ENCODE results near the gene MYCT1. TPM values are rescaled to one million over a fixed set of nuclear protein-coding genes. Genes with fewer than 3 reads are reported as not detected.

MYCT1 gene
- total and polyA plus RNA-seq, 2 of the 8 experiments (the other 6 are each of a cell fraction or from before 2014, with no cell fraction given), result 0.39 to 3.3 TPM

GRCh38 chr6:152727507-152727906, 29.8 kb downstream of the MYCT1 start:
- Histone ChIP-seq H3K23ac (ENCODE audit: insufficient read length) (no peak overlapping the region), H4K8ac (ENCODE audit: extremely low read depth, insufficient read depth, low read length) (no peak overlapping the region), H3K14ac (ENCODE audit: insufficient read length) (no peak overlapping the region), H3K36me3 (ENCODE audit: control insufficient read depth in 2 of 4, insufficient read depth in 4 of 4, low read length in 3 of 4) (no peaks in the 10 kb centered on the region), H2BK120ac (replicated peaks; ENCODE audit: low read depth, low read length) (peak overlapping the region; percentile 43), H2BK5ac (ENCODE audit: low read depth, low read length) (no peak overlapping the region), H3K27me3 (replicated peaks in 1 of 4; ENCODE audit: control insufficient read depth in 3 of 4, extremely low read depth in 1 of 4, insufficient read depth in 3 of 4, low read length in 3 of 4) (no peaks in the 10 kb centered on the region), H3K79me1 (ENCODE audit: low read depth, low read length) (no peaks in the 10 kb centered on the region), H3K27ac (ENCODE audit: low read depth, low read length) (no peak overlapping the region), H4K91ac (replicated peaks; ENCODE audit: insufficient read length, low read length) (no peak overlapping the region), H3K4me2 (ENCODE audit: insufficient read depth in 1 of 2, low read depth in 2 of 2, low read length in 2 of 2) (no peak overlapping the region), H3K56ac (replicated peaks; ENCODE audit: insufficient read length, low read depth, low read length) (no peak overlapping the region), H3K18ac (ENCODE audit: extremely low read depth, low read length) (no peak overlapping the region), H3K9ac (replicated peaks in 1 of 4; ENCODE audit: extremely low read depth in 1 of 4, low read depth in 3 of 4, low read length in 3 of 4) (no peak overlapping the region), H4K5ac (ENCODE audit: insufficient read length, low read depth, low read length) (no peak overlapping the region), H2AK5ac (ENCODE audit: low read depth, low read length) (no peak overlapping the region), H3K4ac (replicated peaks; ENCODE audit: insufficient read length, low read depth, low read length) (no peak overlapping the region), H2BK15ac (ENCODE audit: low read length) (no peak overlapping the region), H3K23me2 (ENCODE audit: low read depth, low read length) (no peaks in the 10 kb centered on the region), H2BK12ac (ENCODE audit: low read depth, low read length) (no peak overlapping the region), H3K79me2 (ENCODE audit: control insufficient read depth in 1 of 2, insufficient read depth in 2 of 2, low read length in 2 of 2) (no peaks in the 10 kb centered on the region), H4K20me1 (replicated peaks in 1 of 2; ENCODE audit: control insufficient read depth in 1 of 2, insufficient read depth in 2 of 2, low read length in 2 of 2) (no peaks in the 10 kb centered on the region), H2BK20ac (ENCODE audit: low read length) (no peak overlapping the region), H2AFZ (ENCODE audit: low read length) (peak overlapping the region; percentile 58; the same call in 1 of the 2 replicates), H3K9me3 (ENCODE audit: insufficient read depth in 2 of 2, low read depth in 1 of 2, low read length in 1 of 2) (peaks cover 0 to under 1% of the 10 kb centered on the region in 2 experiments; a peak in 1 of 4 replicates), H3K4me3 (ENCODE audit: extremely low read depth in 1 of 4, insufficient read depth in 2 of 4, low read depth in 3 of 4, low read length in 4 of 4) (no peak overlapping the region), H3K4me1 (replicated peaks in 1 of 4; ENCODE audit: control insufficient read depth in 3 of 4, insufficient read depth in 4 of 4, low read length in 3 of 4) (no peaks in the 10 kb centered on the region)
- TF ChIP-seq RAD21 (IDR thresholded peaks at IDR 0.05 in 1 of 2, conservative IDR thresholded peaks at IDR 0.05 in 1 of 2; ENCODE audit: low read depth in 2 of 2, low read length in 2 of 2) (peak; percentile 50 to 57), KDM1A (IDR thresholded peaks at IDR 0.05; ENCODE audit: borderline replicate concordance, low read length) (no peak), CREB1 (IDR thresholded peaks at IDR 0.05) (no peak), YY1 (IDR thresholded peaks at IDR 0.05; ENCODE audit: low read depth, low read length) (peak; percentile 43; the same call in 1 of the 2 replicates)
- TF ChIP-seq, protein P1, sequence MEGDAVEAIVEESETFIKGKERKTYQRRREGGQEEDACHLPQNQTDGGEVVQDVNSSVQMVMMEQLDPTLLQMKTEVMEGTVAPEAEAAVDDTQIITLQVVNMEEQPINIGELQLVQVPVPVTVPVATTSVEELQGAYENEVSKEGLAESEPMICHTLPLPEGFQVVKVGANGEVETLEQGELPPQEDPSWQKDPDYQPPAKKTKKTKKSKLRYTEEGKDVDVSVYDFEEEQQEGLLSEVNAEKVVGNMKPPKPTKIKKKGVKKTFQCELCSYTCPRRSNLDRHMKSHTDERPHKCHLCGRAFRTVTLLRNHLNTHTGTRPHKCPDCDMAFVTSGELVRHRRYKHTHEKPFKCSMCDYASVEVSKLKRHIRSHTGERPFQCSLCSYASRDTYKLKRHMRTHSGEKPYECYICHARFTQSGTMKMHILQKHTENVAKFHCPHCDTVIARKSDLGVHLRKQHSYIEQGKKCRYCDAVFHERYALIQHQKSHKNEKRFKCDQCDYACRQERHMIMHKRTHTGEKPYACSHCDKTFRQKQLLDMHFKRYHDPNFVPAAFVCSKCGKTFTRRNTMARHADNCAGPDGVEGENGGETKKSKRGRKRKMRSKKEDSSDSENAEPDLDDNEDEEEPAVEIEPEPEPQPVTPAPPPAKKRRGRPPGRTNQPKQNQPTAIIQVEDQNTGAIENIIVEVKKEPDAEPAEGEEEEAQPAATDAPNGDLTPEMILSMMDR (IDR thresholded peaks at IDR 0.05; ENCODE audit: control extremely low read depth in 1 of 3, insufficient read depth in 1 of 3, low read depth in 1 of 3, low read length in 3 of 3), result peak; percentile 40 to 55 (median 55); a peak in 3 of 4 replicates
- CTCF ChIA-PET (ENCODE audit: partially characterized antibody), result interaction anchor here (0.7 to 4.0 kb wide), 13 partner anchors 18 to 1261 kb away, joined by 3 to 34 read pairs (median 3); partner anchors contain the start of gene VIP
- 82% methylated on average over 3 of the region's 3 CpGs; no CpG with 5 or more reads in 1 of the 2 experiments for WGBS, 2 experiments (ENCODE audit: extremely low coverage in 1 of 2, insufficient coverage in 1 of 2, insufficient read length in 1 of 2, insufficient replicate concordance in 2 of 2, low coverage in 1 of 2, low lambda C conversion rate in 2 of 2, missing lambda C conversion rate in 1 of 2)
- DNase-seq (ENCODE audit: low read depth in 1 of 2, low spot score in 2 of 2), result no peak
- FAIRE-seq, result no peak
- POLR2A ChIA-PET (ENCODE audit: partially characterized antibody), result no interaction called here
